Ovary (tissue), 3 donors: Measurements from ENCODE around the gene SGO2.

ENCODE experiments used
- POLR2A ChIP-seq: fragments of 450-650 bp; IDR thresholded peaks from one replicate; pipeline ENCODE4 v1.6.1; 2017; ENCODE audit warnings: antibody characterized with exemption, mild to moderate bottlenecking, moderate library complexity
- TF ChIP-seq, protein P1 (sequence below), 3 donors: fragments of 450-650 bp in 2 of 3; fragments of 200-600 bp in 1 of 3; IDR thresholded peaks; one replicate each; pipeline versions ENCODE4 v1.5.1 to v1.8.0; 2016 to 2022; ENCODE audit warnings: antibody characterized with exemption in 3 of 3, mild to moderate bottlenecking in 1 of 3
- donor health status: DM: no; HTN: no; CAD: no.

DNA sequence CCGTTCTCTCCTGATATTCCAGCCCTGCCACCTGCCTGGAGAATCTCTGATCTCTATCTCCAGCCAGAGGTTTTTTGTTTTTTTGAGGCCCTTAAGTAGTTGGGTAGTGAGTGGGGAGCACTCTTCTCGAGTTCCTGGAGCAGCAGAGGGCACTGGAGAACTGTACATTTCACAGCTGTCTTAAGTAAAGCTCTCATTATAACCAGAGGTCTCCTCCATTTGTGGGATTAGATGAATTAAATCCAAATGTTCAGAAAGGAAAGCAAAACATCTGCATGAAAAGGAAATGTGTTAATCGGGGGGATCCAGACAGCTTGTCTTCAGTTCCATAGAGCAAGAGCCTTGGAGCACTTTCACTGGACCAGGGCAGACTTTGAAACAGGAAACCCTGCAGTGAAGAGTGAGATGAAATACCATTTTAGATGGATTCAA, 92.6 kb downstream of the SGO2 start:
- TF ChIP-seq POLR2A, result no peak
- TF ChIP-seq, protein P1, sequence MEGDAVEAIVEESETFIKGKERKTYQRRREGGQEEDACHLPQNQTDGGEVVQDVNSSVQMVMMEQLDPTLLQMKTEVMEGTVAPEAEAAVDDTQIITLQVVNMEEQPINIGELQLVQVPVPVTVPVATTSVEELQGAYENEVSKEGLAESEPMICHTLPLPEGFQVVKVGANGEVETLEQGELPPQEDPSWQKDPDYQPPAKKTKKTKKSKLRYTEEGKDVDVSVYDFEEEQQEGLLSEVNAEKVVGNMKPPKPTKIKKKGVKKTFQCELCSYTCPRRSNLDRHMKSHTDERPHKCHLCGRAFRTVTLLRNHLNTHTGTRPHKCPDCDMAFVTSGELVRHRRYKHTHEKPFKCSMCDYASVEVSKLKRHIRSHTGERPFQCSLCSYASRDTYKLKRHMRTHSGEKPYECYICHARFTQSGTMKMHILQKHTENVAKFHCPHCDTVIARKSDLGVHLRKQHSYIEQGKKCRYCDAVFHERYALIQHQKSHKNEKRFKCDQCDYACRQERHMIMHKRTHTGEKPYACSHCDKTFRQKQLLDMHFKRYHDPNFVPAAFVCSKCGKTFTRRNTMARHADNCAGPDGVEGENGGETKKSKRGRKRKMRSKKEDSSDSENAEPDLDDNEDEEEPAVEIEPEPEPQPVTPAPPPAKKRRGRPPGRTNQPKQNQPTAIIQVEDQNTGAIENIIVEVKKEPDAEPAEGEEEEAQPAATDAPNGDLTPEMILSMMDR (IDR thresholded peaks at IDR 0.05), result no peak
